ENCODE measurements around the gene PTPN1.

DNA sequence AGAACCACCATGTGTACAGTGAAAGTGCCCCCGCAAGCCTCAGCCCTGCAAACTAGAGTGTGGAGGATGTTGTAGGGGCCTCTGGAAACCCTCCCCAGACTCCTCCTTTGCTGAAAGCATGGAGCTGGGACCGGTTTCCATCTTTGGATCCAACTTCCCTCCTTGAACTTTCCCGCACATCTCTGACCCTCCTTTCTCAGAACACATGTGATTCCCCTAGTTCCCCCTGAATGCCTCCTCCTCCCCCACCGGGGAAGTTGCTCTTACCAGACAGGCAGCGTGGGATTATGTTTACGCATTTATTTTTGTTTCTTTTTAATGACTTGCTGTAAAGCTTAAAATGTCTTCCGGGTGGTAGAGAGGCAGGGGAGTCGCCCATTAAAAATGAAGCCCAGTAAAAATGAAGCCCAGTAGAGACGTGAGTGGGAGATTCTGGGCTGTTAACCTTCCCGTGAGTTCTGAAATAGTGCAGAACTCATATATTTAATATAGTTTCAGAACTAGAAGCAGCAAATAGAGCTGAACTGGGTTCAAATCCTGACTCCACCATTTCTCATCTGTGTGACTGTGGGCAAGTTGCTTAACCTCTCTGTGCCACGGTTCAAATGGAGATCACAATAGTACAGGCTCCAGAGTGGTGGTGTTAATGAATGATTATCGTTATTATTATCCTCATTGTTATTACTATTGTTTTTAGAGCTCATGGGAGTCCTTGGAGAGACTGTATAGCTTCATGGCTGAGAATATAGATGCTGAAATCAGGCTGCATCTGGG, 8.0 kb upstream of the PTPN1 start:
- no peak for TF ChIP-seq POLR2A (IDR thresholded peaks at IDR 0.05)
- TF ChIP-seq, protein P1, sequence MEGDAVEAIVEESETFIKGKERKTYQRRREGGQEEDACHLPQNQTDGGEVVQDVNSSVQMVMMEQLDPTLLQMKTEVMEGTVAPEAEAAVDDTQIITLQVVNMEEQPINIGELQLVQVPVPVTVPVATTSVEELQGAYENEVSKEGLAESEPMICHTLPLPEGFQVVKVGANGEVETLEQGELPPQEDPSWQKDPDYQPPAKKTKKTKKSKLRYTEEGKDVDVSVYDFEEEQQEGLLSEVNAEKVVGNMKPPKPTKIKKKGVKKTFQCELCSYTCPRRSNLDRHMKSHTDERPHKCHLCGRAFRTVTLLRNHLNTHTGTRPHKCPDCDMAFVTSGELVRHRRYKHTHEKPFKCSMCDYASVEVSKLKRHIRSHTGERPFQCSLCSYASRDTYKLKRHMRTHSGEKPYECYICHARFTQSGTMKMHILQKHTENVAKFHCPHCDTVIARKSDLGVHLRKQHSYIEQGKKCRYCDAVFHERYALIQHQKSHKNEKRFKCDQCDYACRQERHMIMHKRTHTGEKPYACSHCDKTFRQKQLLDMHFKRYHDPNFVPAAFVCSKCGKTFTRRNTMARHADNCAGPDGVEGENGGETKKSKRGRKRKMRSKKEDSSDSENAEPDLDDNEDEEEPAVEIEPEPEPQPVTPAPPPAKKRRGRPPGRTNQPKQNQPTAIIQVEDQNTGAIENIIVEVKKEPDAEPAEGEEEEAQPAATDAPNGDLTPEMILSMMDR (IDR thresholded peaks at IDR 0.05) = no peak
